Smooth muscle cell (in vitro differentiated cells): Measurements from ENCODE around the gene AZU1. TPM values are rescaled to one million over a fixed set of nuclear protein-coding genes. Genes with fewer than 3 reads are reported as not detected.

Source experiments
- DNase-seq: peaks from one replicate; lab custom pipeline; 2025; ENCODE audit not compliant: unreplicated experiment; lab: John Stamatoyannopoulos, UW
- H2AFZ ChIP-seq: fragments of 200-600 bp; sonication (generic); 2 replicates; pipeline ENCODE4 v1.6.0; 2016; ENCODE audit warnings: antibody characterized with exemption, low read depth, mild to moderate bottlenecking
- H3F3A ChIP-seq: fragments of 200-600 bp; sonication (generic); 2 replicates; pipeline ENCODE4 v1.6.0; 2017; ENCODE audit warnings: antibody characterized with exemption, low read depth
- H3K27ac ChIP-seq: fragments of 200-600 bp; sonication (generic); 2 replicates; pipeline ENCODE4 v1.5.1; 2016; ENCODE audit warnings: low read depth, mild to moderate bottlenecking
- H3K27me3 ChIP-seq: fragments of 200-600 bp; sonication (generic); 2 replicates; pipeline ENCODE4 v1.6.1; 2016; ENCODE audit warnings: low read depth, mild to moderate bottlenecking
- H3K36me3 ChIP-seq: fragments of 200-600 bp; sonication (generic); 2 replicates; pipeline ENCODE4 v1.5.1; 2016; ENCODE audit warnings: low read depth
- H3K4me1 ChIP-seq: fragments of 200-600 bp; sonication (generic); 2 replicates; pipeline ENCODE4 v1.5.1; 2016; ENCODE audit warnings: low read depth
- H3K4me2 ChIP-seq: fragments of 200-600 bp; sonication (generic); 2 replicates; pipeline ENCODE4 v1.6.0; 2016; ENCODE audit warnings: mild to moderate bottlenecking
- H3K4me3 ChIP-seq: fragments of 200-600 bp; sonication (generic); 2 replicates; pipeline ENCODE4 v1.5.1; 2016; ENCODE audit warnings: mild to moderate bottlenecking
- H3K79me2 ChIP-seq: fragments of 200-600 bp; sonication (generic); 2 replicates; pipeline ENCODE4 v1.6.0; 2016; ENCODE audit warnings: low read depth, mild to moderate bottlenecking
- H3K9ac ChIP-seq: fragments of 200-600 bp; sonication (generic); 2 replicates; pipeline ENCODE4 v1.6.0; 2016; ENCODE audit warnings: low read depth
- H3K9me3 ChIP-seq: fragments of 200-600 bp; sonication (generic); replicated peaks from 2 replicates; pipeline ENCODE4 v1.5.1; 2016; ENCODE audit warnings: low read depth
- H4K20me1 ChIP-seq: fragments of 200-600 bp; sonication (generic); 2 replicates; pipeline ENCODE4 v1.6.0; 2016; ENCODE audit warnings: low read depth
- CTCF ChIP-seq: fragments of 200-600 bp; sonication (generic); IDR thresholded peaks from 2 replicates; pipeline ENCODE4 v1.5.1; 2017; ENCODE audit warnings: borderline replicate concordance, mild to moderate bottlenecking, antibody characterized with exemption; ENCODE audit not compliant: insufficient read depth, poor library complexity, severe bottlenecking
- WGBS: methylation state at CpG from one replicate; pipeline ENCODE4 v1.1.7; 2016; ENCODE audit warnings: low lambda C conversion rate; 5-methylcytosine and 5-hydroxymethylcytosine counted together
- polyA plus RNA-seq: library from polyadenylated mRNA; unstranded; fragments of >200 nt; fragmentation: Nextera tagmentation; extraction: Ambion mirVana; gene quantifications from 2 replicates; pipeline ENCODE4 v1.2.1, GENCODE V29; 2016
- total RNA-seq: library from RNA; depleted of rRNA; stranded (reverse); fragments of >200 nt; gene quantifications from 2 replicates; pipeline ENCODE4 v1.2.3, GENCODE V29; 2014

The AZU1 gene
- total RNA-seq = 0.45 and 8.0 TPM in 2 replicates
- polyA plus RNA-seq = 0.32 and 2.2 TPM in 2 replicates

- Histone ChIP-seq H3K27me3 (no peaks in the 10 kb centered on the region), H3K4me2 (no peak within 1 kb of the TSS), H3K79me2 (no peaks in the 10 kb centered on the region), H4K20me1 (no peaks in the 10 kb centered on the region), H3K9ac (no peak within 1 kb of the TSS), H3K27ac (no peak within 1 kb of the TSS), H3K36me3 (no peaks in the 10 kb centered on the region), H2AFZ (no peak within 1 kb of the TSS), H3K4me1 (peaks cover 5% of the 10 kb centered on the region), H3K4me3 (no peak within 1 kb of the TSS), H3F3A (no peaks in the 10 kb centered on the region), H3K9me3 (no peaks in the 10 kb centered on the region)
- TF ChIP-seq CTCF = no peak
- 93% methylated on average over 32 of the region's 33 CpGs for WGBS
- no peak for DNase-seq
Observed at GRCh38 chr19:827710-828321, at the start of gene AZU1. Gene AZU1, plus strand, starts transcription at chr19:827837. Its CDS starts 10 bp downstream, at chr19:827847.

GRCh38 chr19:778910-779653 is 48.6 kb upstream of the AZU1 start:
- H3K4me3 ChIP-seq = no peak overlapping the region
- DNase-seq = peak; percentile 29
- H3K36me3 ChIP-seq = no peaks in the 10 kb centered on the region
- H2AFZ ChIP-seq = peak overlapping the region; percentile 39
- H3K27me3 ChIP-seq = no peaks in the 10 kb centered on the region
- no peaks in the 10 kb centered on the region for H4K20me1 ChIP-seq
- TF ChIP-seq CTCF = no peak
- peaks cover 15% of the 10 kb centered on the region for H3K4me1 ChIP-seq
- H3K4me2 ChIP-seq = peak overlapping the region; percentile 48
- H3K79me2 ChIP-seq = no peaks in the 10 kb centered on the region
- H3F3A ChIP-seq = no peaks in the 10 kb centered on the region
- peak overlapping the region; percentile 41 for H3K27ac ChIP-seq
- WGBS = 54% methylated on average over 36 of the region's 36 CpGs
- no peaks in the 10 kb centered on the region for H3K9me3 ChIP-seq
- no peak overlapping the region for H3K9ac ChIP-seq

- DNase-seq = no peak
- Histone ChIP-seq H3K79me2 (no peaks in the 10 kb centered on the region), H2AFZ (no peak overlapping the region), H3K27me3 (no peaks in the 10 kb centered on the region), H3F3A (no peaks in the 10 kb centered on the region), H3K4me3 (no peak overlapping the region), H3K4me2 (no peak overlapping the region), H3K9ac (no peak overlapping the region), H3K36me3 (no peaks in the 10 kb centered on the region), H3K4me1 (peaks cover 15% of the 10 kb centered on the region), H4K20me1 (no peaks in the 10 kb centered on the region), H3K27ac (no peak overlapping the region), H3K9me3 (no peaks in the 10 kb centered on the region)
- TF ChIP-seq CTCF = no peak
- 96% methylated on average over 15 of the region's 15 CpGs for WGBS
Observed at GRCh38 chr19:780935-781334, 46.7 kb upstream of the AZU1 start.
